Activated naive CD4-positive, alpha-beta T cell treated with Interleukin-2 at 50 U/mL for 16 hours (primary cell): ENCODE results near the gene MORC1.
A peak's percentile ranks its signal among the peaks of the same experiment; 100 is the strongest.
"Not testable (repeated sequence)": the region's sequence is repeated elsewhere in the genome, so short reads cannot be mapped to it uniquely, and the experiment has no call there.

Source experiments
- DNase-seq: peaks from one replicate; pipeline ENCODE4 v3.0.0-alpha.2; 2020

MORC1 gene

GRCh38 chr3:109109574-109109973 lies 8.4 kb downstream of the MORC1 start:
- DNase-seq: no peak

GRCh38 chr3:109098079-109098644 lies 19.8 kb downstream of the MORC1 start:
- no peak for DNase-seq

DNA sequence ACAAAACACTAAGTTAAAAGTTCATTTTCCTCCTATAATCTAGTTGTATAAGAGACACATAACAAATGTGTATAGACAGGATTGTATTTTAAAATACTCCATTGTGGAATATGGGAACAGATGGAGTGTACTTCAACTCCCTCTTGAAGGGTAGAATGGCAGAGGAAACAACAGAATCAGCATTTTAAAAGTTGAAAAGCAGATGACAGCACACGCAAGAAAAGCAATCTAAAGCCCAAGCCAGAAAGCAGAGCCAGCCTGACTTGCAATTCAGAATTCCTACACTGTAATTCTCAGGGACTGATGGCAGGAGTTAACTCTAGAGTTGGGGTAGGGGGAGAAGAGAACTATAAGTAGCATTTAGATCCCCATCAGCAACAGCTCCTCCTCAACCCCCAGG lies 22.8 kb downstream of the MORC1 start:
- no peak for DNase-seq

GRCh38 chr3:109093561-109093960 lies 24.4 kb downstream of the MORC1 start:
- DNase-seq: no peak

DNA sequence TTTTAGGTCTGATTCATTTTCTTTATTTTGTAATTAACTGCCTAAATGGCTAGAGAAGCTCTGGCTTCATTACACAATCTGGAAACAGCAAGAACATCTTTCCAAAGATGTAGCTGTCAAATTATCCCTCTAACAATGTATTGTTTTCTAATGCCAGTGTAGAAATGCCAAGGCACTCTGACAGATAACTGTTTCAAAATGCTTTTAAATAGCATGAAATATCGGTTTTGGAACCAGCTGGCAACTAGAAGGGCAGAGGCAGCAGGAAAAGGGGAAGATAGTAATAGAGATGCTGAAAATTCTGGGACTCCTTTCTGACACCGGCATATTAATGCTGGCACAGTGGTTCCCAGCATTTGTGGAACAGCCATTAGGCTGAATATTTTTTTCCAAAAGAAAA lies 26.1 kb downstream of the MORC1 start:
- no peak for DNase-seq

- DNase-seq: no peak
Observed at GRCh38 chr3:109089265-109089664, 28.7 kb downstream of the MORC1 start.

DNA sequence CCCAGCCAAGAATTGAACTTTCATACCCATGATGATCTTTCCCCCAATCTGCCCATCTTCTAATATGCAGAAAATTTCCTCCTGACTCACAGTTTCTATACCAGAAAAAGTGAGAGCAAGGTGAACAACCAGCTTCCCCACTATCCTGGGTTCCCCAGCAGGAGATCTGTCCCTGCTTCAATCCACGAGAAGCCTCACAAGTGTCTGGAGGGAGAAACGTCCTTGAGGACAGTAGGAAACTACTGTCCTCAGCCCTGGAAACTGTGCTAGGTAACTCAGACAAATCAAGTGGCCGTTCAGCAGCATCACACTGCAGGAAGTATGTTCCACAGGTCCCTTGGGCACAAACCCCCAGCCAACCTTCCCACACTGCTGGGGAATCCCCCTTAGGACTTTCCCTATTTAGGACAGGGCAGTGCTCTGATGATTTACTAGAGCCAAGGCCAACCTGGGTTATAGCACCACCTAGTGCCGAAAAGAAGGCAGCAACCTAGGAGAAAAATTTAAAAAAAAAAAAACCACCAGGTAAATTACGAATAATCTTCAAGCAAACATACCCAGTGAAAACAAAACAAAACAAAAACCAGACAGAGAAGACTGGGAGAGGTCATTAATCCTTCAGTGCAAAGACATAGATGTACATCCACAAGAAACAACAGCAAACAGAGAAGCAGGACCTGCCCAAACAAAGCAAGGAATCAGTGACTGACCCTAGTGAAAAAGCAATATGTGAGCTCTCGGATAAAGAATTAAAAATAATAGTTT lies 36.0 kb downstream of the MORC1 start:
- peak; percentile 10 for DNase-seq

DNA sequence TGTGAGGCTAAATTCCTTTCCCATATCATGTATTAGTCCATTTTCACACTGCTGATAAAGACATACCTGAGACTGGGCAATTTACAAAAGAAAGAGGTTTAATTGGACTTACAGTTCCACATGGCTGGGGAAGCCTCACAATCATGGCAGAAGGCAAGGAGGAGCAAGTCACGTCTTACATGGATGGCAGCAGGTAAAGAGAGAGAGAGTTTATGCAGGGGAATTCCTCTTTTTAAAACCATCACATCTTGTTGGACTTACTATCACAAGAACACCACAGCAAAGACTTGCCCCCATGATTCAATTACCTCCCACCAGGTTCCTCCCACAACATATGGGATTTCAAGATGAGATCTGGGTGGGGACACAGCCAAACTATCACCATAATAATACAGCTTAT lies 37.8 kb downstream of the MORC1 start:
- DNase-seq: not testable (repeated sequence)

GRCh38 chr3:109073116-109073515 lies 44.8 kb downstream of the MORC1 start:
- no peak for DNase-seq

GRCh38 chr3:109072194-109072593 lies 45.7 kb downstream of the MORC1 start:
- DNase-seq: no peak

- no peak for DNase-seq
Observed at GRCh38 chr3:109071350-109072142, 46.4 kb downstream of the MORC1 start.

DNA sequence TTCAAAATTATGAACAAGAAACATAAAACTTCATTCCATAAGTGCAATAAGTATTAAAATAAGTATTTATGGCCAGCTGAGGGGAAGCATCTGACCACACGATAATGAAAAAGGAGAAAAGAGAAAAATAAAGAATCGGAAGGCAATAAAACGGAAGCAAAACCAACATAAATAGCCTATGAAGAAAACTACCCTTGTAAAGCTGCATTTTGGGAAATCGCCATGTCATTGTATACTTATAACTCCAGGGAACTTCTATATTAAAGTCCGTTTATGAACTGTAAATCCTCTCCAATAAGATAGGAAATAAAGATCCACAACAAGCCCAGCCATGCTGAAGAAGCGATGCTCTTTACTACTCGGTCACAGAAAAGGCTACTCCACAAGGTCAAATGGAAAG lies 47.7 kb downstream of the MORC1 start:
- no peak for DNase-seq

- DNase-seq: no peak
Observed at GRCh38 chr3:109066864-109067263, 51.1 kb downstream of the MORC1 start.

- DNase-seq: no peak
Observed at GRCh38 chr3:109059264-109059663, 58.7 kb downstream of the MORC1 start.

- no peak for DNase-seq
Observed at GRCh38 chr3:109057616-109058015, 60.3 kb downstream of the MORC1 start.

DNA sequence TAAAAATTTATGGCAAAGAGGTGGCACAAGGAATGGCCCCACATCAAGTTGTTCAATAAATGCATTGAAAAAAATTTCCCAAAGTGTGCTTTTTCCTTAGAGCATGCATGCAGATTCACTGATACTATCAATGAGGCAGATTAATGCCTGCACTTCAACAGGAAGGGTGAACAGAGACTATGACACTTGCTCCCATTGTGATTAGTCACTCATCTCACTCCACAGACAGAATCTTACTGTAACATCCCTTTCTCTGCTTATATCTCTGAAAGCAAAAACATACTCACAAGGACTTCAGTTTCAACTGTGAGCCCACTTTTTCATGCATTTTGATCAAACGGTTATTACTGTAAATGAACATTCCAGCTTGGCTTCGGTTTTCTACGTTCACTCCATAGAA lies 60.9 kb downstream of the MORC1 start:
- DNase-seq: no peak

GRCh38 chr3:109050591-109051167 lies 67.3 kb downstream of the MORC1 start:
- no peak for DNase-seq

- no peak for DNase-seq
Observed at GRCh38 chr3:109047366-109047765, 70.6 kb downstream of the MORC1 start.

- no peak for DNase-seq
Observed at GRCh38 chr3:109045271-109046040, 72.5 kb downstream of the MORC1 start.

GRCh38 chr3:109035082-109035481 lies 82.9 kb downstream of the MORC1 start:
- DNase-seq: no peak

DNA sequence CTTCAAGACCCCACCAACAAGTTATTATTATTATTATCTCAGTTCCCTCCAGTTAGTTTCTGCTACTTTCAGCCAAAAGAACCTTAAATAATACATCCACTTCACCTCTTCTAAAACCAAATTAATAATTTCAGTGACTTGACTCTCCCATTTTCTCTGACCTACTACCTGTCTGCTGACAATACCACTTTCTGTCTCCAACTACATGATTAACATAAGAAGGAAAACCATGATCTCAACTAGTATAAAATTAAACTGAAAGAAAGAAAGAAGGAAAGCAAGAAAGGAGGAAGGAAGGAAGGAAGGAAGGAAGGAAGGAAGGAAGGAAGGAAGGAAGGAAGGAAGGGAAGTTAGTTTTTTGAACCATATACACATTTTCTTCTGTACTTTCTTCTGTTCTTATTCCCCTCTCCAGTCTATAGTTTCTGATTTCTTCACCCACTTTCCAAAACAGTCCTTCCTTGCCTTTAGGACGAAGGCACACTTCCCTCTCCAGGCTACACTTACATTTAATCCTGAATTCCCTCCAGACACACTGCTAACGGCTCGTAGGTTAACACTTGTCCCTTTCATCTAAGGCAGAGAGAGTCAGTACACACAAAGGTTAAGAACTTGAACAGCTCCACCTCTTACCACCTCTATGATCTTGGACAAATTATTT lies 84.8 kb downstream of the MORC1 start:
- DNase-seq: no peak

DNA sequence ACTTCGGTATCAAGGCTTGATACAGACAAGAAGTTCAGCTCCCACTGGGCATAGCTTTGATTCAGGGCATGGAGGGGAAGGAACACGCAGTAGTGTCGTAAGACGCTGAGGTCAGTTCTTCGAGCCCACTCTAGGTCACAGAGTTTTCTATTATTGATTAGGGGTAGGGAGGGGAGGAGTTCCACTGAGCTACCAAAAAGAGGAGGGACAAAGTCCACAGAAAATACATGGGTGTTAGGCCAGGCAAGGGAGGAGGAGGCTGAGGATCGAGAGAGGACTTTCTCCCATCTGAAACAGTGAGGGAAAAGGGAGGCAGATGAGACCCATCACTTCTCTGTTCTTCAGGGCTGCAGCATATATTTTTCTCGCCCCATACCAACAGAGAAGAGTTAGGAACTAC lies 89.2 kb downstream of the MORC1 start:
- DNase-seq: no peak
